Measurements from ENCODE around the gene THSD4.

THSD4 gene

GRCh38 chr15:71444032-71444810, 328.9 kb downstream of the THSD4 start:
- H3K4me2 ChIP-seq (ENCODE audit: low read depth, low read length): no peak overlapping the region

GRCh38 chr15:71444866-71445590, 329.8 kb downstream of the THSD4 start:
- Histone ChIP-seq H3K4me1 (ENCODE audit: low read length) (no peaks in the 10 kb centered on the region; the same call in 1 of the 2 replicates), H4K20me1 (ENCODE audit: insufficient read depth, low read length) (no peaks in the 10 kb centered on the region), H3K9me2 (replicated peaks; ENCODE audit: insufficient read depth, low read length) (no peaks in the 10 kb centered on the region), H3K79me2 (ENCODE audit: low read length) (no peaks in the 10 kb centered on the region), H3K36me3 (replicated peaks; ENCODE audit: insufficient read depth, low read length) (no peaks in the 10 kb centered on the region), H3K4me3 (ENCODE audit: low read length) (no peak overlapping the region), H3K27me3 (replicated peaks; ENCODE audit: insufficient read depth, low read length) (no peaks in the 10 kb centered on the region), H3F3A (ENCODE audit: insufficient read depth, low read length) (no peaks in the 10 kb centered on the region), H3K27ac (ENCODE audit: low read length) (no peak overlapping the region), H3K9me3 (replicated peaks; ENCODE audit: insufficient read depth, low read length) (no peaks in the 10 kb centered on the region), H3K4me2 (ENCODE audit: low read depth, low read length) (no peak overlapping the region), H3K9ac (ENCODE audit: low read length) (no peak overlapping the region), H2AFZ (ENCODE audit: low read length) (no peak overlapping the region)
- DNase-seq: no peak
- TF ChIP-seq CTCF (IDR thresholded peaks at IDR 0.05; ENCODE audit: low read length): no peak
- no peak for TF ChIP-seq EZH2phosphoT487 (IDR thresholded peaks at IDR 0.05; ENCODE audit: low read length)
- TF ChIP-seq EZH2 (optimal IDR thresholded peaks at IDR 0.05; ENCODE audit: low read depth, low read length): no peak

More at GRCh38 chr15:71444032-71444810, 328.9 kb downstream of the THSD4 start:
- Histone ChIP-seq H3K9ac (ENCODE audit: low read length) (no peak overlapping the region), H3K79me2 (ENCODE audit: low read length) (no peaks in the 10 kb centered on the region), H3K4me3 (ENCODE audit: low read length) (no peak overlapping the region), H3K27me3 (replicated peaks; ENCODE audit: insufficient read depth, low read length) (no peaks in the 10 kb centered on the region), H3K27ac (ENCODE audit: low read length) (no peak overlapping the region), H3K36me3 (replicated peaks; ENCODE audit: insufficient read depth, low read length) (no peaks in the 10 kb centered on the region), H3K4me1 (ENCODE audit: low read length) (no peaks in the 10 kb centered on the region; the same call in 1 of the 2 replicates), H4K20me1 (ENCODE audit: insufficient read depth, low read length) (no peaks in the 10 kb centered on the region), H3F3A (ENCODE audit: insufficient read depth, low read length) (no peaks in the 10 kb centered on the region), H3K9me2 (replicated peaks; ENCODE audit: insufficient read depth, low read length) (no peaks in the 10 kb centered on the region), H3K9me3 (replicated peaks; ENCODE audit: insufficient read depth, low read length) (no peaks in the 10 kb centered on the region), H2AFZ (ENCODE audit: low read length) (no peak overlapping the region)
- TF ChIP-seq CTCF (IDR thresholded peaks at IDR 0.05; ENCODE audit: low read length) (no peak), EZH2 (optimal IDR thresholded peaks at IDR 0.05; ENCODE audit: low read depth, low read length) (no peak), EZH2phosphoT487 (IDR thresholded peaks at IDR 0.05; ENCODE audit: low read length) (no peak)
- DNase-seq: no peak

GRCh38 chr15:71447328-71448250, 332.3 kb downstream of the THSD4 start:
- Histone ChIP-seq H3K4me1 (ENCODE audit: low read length) (no peaks in the 10 kb centered on the region; the same call in 1 of the 2 replicates), H3F3A (ENCODE audit: insufficient read depth, low read length) (no peaks in the 10 kb centered on the region), H2AFZ (ENCODE audit: low read length) (no peak overlapping the region), H3K4me2 (ENCODE audit: low read depth, low read length) (no peak overlapping the region), H3K9me2 (replicated peaks; ENCODE audit: insufficient read depth, low read length) (no peaks in the 10 kb centered on the region), H4K20me1 (ENCODE audit: insufficient read depth, low read length) (no peaks in the 10 kb centered on the region), H3K27me3 (replicated peaks; ENCODE audit: insufficient read depth, low read length) (no peaks in the 10 kb centered on the region), H3K9ac (ENCODE audit: low read length) (no peak overlapping the region), H3K27ac (ENCODE audit: low read length) (no peak overlapping the region), H3K9me3 (replicated peaks; ENCODE audit: insufficient read depth, low read length) (no peaks in the 10 kb centered on the region), H3K36me3 (replicated peaks; ENCODE audit: insufficient read depth, low read length) (no peaks in the 10 kb centered on the region), H3K4me3 (ENCODE audit: low read length) (no peak overlapping the region), H3K79me2 (ENCODE audit: low read length) (no peaks in the 10 kb centered on the region)
- DNase-seq: no peak
- TF ChIP-seq EZH2 (optimal IDR thresholded peaks at IDR 0.05; ENCODE audit: low read depth, low read length): no peak
- TF ChIP-seq CTCF (IDR thresholded peaks at IDR 0.05; ENCODE audit: low read length): no peak
- no peak for TF ChIP-seq EZH2phosphoT487 (IDR thresholded peaks at IDR 0.05; ENCODE audit: low read length)

Data from MM.1S (cell line).